Stimulated activated CD8-positive, alpha-beta memory T cell treated with anti-CD3 and anti-CD28 coated beads, Interleukin-2, amount 100 ng/mL, for 1 hour (primary cell): ENCODE measurements around the gene CFAP73.
"Not testable (repeated sequence)": the region's sequence is repeated elsewhere in the genome, so short reads cannot be mapped to it uniquely, and the experiment has no call there.

ENCODE experiments used
- DNase-seq, 2 donors: peaks; one replicate each; pipeline ENCODE4 v3.0.0-alpha.2; 2020; ENCODE audit warnings: low read depth in 2 of 2

CFAP73 gene

DNA sequence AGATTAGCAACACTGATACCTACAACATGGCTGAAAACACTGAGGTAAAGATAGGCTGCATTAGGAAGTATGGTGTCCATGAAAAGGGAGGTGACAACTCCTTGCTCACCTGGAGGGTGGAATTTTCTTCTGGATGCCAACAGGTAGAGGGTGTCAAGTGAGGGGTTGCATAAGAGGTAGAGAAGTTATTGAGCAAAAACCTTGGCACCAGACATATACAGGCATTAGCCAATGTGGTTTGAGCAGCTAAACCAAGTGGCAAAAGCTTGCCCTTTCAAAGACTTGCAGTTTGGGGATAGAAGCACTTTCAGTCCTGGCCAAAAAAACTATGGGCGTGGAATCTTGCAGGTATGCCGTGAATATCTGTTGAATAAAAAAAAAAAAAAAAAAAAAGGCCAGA, 39.8 kb downstream of the CFAP73 start:
- no peak for DNase-seq

DNA sequence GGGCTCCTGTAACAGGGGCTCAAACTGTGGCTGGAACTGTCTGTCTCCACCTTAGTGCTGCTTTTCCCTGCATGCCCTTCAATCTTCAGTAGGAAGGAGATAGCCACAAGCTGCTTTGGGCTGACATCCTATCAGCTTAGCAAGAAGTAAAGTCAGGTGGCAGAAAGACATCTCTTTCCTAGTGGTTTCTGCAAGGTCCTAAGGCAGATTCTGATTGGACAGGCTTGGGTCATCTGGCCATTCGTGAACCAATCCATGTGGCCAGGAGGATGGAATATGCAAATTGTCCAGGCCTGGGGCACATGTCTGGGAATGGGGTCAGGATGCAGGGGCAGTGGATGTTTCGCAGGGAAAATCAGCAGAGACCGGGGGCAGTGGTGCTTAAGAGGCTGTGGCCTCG, 41.2 kb downstream of the CFAP73 start:
- no peak for DNase-seq

DNA sequence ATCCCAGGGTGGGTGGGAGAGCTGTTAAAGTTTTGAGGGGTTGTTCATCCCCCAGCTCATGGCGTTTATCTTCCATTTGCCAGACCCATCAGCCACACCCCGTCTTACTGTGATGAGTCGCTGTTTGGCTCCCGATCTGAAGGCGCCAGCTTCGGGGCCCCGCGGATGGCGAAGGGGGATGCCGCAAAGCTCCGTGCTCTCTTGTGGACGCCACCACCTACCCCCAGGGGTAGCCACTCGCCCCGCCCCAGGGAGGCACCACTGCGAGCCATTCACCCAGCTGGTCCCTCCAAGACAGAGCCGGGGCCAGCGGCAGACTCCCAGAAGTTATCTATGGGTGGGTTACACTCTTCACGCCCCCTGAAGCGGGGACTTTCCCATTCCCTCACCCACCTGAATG, 41.7 kb downstream of the CFAP73 start:
- DNase-seq: no peak

DNA sequence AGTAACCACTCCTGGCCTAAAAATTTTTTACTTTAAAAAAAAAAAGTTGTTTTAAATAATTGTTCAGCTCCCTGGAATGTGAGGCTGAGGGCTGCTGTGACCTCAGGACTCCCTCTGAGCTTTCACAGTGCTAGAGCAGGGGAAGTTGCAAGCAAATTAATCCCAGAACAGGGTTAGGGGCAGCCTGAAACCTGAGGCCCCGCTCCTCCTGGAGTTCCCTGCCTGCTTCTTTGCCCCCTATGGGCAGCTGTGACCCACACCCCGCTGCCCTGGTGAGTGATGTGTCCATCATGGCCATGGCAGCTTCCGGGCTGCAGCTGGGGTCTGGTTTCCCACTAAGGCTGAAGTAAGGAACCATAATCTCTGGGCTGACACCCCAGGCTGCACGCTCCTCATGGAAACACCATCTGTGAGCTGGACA, 45.5 kb downstream of the CFAP73 start:
- no peak for DNase-seq

DNA sequence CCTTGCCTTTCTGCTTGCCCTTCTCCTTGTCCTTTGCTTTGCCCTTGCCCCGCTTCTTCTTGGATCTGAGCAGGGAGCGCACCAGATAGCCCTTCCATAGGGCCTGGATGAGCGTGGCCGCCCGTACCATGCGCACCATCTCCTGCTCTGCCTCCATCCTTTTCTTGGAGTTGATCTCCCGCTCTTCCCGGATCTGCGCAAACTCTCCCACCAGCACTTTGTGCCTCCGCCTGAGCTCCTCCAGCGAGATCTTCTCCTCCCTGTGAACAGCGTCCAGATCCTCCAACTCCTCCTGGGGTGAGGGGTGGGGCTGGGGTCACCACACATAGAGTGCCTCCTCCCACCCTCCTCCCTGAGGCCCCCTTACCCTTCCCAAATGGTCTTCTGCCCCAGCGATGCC, 46.1 kb downstream of the CFAP73 start:
- no peak for DNase-seq

DNA sequence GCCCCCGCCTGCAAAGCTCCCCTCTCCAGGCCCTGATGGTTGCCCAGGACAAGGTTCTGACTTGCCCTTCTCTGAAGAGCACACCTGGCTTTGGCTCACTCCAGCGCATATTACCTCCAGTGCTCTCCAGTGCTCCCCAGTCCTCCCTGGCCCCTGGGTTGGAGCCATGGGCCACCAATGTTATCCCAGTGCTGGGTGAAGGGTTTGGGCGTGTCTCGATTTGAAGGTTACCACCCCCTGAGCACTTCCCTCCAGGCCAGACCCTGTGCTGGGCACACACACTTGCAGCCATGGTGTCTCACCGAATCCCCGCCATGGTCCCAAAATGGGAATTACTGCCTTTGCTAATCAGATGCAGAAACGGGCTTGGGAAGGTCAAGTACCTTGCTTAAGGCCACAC, 47.1 kb downstream of the CFAP73 start:
- DNase-seq: no peak

DNA sequence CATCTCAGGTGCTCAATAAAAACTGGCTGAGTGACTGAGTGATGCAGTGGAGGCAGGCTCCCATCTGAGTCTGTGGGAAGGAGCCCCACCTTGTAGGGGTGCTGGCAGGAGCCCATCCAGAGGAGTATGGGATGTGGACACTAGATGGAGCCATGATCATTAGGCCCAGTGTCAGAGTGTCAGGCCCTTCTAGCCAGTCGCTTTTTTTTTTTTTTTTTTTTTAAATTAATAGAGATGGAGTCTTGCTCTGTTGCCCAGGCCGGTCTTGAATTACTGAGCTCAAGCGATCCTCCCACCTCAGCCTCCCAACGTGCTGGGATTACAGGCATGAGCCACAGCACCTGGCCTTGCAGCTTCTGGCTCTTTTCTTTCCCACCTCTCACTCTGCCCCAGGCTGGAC, 47.5 kb downstream of the CFAP73 start:
- DNase-seq: peak in 1 of 2 donors; percentile 20

DNA sequence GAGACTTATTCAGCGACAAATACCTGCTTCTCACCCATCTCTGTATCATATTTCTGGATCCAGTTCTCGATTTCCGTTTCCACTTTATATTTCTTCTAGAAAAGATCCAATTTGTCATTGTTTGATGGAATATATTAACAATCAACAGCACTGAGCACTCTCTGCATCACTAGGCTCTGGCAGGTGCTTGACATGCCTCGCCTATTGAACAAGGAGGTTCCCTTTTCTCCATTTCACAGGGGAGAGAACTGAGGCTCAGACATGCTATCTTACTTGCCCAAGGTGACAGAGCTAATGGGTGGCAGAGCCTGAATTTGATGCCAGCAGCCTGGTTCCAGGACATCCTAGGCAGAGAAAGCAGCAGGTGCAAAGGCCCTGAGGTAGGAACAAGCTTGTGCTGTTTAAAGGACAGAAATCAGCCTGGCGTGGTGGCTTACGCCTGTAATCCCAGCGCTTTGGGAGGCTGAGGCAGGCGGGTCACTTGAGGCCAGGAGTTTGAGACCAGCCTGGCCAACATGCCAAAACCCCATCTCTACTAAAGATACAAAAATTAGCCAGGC, 48.1 kb downstream of the CFAP73 start:
- no peak for DNase-seq

DNA sequence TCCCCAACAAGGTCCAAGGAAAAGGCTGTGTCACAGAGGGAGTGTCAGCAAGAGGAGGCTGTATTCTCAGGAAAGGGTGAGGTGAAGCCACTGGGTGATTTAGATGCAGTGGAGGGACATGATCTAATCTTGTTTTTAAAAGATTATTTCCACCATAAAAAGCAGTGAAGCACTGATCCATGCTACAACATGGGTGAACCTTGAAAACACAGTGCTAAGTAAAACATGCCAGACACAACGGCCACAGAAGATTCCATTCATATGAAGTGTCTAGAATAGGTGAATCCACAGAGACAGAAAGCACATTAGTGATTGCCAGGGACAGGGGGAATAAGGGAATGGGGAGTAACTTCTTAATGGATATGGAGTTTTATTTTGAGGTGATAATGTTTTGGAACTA, 48.8 kb downstream of the CFAP73 start:
- no peak for DNase-seq

DNA sequence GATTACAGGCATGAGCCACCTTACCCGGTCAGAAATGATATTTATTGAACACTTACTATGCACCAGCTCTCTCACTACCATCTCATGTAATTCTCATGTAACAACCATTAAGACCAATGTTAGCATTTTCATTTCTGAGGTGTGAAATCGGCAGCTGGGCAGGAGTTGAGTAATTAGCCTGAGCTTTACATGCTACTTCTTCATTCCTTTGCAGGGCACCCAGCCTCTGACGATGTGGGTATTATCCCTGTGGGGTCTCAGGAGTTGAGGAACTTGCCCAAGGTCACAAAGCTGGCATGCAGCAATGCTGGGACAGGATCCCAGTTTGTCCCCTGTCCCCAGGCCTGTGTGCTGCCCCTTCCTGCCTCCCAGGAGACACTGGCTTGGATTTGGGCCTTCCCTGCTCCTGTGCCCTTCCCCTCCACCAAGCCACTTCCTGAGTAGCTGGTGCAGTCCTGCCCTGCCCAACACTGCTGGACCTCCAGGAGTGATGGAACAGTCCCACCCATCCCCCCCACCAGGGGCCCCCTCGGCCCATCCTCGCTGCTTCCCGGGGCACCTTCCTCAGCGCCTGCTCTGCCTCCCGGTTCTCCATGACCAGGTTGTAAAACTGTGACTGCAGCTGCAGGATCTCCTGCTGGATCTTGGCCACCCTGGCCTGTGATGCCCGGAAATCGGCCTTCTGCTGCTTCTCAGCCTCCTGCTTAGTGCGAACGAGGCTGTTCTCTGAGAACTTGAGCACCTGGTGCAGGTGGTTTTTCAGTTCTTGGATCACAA, 50.7 kb downstream of the CFAP73 start:
- no peak for DNase-seq

DNA sequence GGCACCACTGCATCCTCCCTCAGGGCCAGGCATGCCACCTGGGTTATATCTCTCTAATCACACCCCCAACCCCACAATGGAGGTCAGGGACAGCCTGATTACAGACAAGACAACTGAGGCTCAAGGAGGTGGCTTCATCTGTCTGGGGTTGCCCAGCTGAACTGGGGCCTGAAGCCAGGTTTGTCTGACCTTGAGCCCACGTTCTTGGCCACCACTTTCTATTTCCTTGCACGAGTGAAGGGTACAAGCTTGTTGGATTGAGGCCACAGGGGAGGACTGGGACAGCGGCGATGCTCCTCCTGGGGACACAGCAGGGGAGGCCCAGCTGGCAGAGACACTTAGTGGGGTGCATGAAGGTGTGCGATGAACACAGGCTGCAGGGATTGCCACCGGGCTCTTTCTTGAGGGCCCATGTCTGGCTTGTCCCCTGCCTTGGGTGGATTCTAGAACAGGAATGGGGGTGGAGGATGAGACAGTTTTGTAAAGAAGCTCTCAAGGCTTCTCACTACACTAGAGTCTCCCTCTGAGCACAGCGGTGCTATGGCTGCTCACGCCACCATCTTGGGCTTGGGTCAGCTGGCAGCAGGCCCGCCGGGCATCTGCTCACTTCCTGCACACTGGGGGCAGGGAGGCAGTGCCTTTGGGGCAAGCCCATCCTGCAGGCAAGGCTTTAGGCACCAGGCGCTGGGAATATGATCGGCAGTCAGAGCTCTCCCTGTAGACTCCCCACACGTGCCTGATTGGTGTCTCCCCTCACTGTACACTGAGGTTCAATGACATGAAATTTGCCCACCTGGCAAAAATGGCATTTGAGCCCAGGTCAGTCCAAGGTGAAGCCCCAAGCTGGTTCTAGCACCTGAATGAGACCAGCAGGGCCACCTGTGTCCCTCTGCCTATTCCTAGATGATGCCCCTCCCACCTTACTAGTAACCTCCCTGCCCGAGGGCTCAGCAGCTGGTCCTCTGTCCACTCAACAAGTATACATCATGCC, 52.0 kb downstream of the CFAP73 start:
- no peak for DNase-seq

DNA sequence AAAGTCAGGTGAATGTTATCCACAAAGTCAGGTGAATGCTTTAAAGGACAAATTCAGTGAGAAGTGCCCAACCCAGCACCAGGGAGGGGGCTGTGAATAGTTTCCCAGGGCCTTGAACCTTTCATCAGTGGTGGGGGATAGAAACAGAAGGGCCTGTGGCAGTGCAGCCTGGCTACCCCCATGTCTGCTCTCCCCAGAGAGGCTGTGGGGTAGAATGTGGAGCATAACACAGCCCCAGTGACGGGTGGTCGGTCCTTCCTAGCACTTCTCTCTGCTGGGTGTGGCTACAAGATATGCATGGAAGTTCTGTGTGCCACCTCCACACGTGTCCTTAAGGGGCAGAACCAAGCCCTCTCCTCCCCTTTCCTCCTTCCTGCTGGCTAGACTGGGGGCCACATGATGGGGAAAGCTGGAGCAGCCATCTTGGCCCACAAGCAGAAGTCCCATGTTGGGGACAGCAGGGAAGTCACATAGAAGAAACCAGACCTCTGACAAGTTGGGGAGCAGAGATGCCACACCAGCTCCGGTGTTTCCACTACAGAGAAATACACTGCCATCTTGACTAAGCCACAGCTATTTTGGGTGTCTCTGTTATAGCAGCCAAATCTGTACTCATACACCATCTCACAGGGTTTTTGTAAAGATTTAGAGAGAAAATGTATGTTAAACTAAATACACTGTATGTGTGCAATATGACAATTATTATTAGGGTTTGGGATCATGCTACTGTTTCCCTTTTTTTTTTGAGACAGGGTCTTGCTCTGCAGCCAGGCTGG, 53.0 kb downstream of the CFAP73 start:
- no peak for DNase-seq

DNA sequence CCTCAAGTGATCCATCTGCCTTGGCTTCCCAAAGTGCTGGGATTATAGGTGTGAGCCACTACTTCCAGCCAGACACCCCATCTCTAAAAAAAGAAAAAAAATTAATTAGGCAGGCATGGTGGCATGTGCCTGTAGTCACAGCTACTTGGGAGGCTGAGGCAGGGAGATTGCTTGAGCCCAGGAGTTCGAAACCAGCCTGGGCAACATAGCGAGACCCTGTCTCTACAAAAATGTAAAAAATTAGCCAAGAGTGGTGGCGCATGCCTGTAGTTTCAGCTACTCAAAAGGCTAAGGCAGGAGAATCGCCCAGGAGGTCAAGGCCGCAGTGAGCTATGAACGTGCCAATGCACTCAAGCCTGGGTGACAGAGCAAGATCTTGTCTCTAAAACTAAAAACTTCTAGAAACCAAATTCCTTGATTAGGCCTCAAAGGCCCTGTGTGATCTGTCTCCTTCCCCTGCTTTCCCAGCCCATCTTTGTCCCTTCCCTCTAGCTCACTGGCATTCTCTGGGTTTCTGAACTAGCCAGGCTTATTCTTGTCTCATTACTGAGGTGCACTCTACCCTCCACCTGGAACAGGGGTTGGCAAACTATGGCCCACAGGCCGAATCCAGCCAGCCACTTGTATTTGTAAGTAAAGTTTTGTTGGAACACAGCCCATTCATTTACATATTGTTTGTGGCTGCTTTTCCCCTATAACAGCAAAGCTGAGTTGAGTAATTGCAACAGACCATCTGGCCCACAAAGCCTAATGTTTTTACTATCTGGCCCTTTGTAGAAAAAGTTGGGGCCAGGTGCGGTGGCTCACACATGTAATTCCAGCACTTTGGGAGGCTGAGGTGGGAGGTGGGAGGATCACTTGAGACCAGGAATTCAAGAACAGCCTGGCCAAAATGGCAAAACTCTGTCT, 54.6 kb downstream of the CFAP73 start:
- DNase-seq: no peak

DNA sequence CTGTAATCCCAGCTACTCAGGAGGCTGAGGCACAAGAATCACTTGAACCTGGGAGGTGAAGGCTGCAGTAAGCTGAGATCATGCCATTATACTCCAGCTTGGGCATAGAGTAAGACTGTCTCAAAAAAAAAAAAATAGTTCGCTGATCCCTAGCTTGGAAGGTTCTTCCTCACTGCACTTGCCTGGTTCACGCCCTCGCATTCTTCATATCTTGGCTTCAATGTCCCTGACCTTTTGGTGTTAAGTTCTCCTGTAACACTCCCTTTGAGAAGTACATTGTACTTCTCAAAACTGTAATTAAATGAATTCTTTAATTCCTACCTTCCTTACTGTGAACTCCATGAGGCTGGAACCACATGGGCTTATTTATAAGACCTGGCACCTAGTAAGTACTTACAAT, 55.3 kb downstream of the CFAP73 start:
- no peak for DNase-seq

DNA sequence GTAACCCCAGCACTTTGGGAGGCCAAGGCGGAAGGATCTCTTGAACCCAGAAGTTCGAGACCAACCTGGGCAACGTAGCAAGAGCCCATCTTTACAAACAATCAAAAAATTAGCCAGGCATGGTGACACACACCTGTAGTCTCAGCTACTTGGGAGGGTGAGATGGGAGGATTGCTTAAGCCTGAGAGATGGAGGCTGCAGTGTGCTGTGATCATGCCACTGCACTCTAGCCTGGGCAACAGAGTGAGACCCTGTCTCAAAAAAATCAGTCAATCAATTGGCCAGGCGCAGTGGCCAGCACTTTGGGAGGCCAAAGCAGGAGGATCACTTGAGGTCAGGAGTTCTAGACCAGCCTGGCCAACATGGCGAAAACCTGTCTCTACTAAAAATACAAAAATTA, 57.3 kb downstream of the CFAP73 start:
- DNase-seq: not testable (repeated sequence)

DNA sequence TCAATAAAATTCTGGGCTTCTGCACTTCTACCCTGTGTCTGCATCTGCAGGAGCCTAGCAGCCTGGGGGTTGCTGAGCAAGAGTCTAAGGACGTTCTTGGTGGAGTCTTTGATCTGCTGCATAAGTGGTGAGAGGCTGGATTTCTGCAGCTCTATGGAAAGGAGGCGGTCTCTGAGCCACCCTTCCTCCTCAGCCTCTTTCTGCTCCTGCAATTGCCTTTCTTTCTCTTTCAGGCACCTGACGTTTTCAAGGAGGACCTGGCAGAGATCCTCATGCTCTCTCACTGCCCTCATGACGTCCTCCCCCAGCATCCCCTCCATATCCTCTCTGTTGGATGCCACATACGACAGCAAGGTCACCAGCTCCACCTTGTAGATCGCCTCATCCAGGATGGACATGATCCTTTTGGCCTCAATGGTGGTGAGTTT, 58.1 kb downstream of the CFAP73 start:
- DNase-seq: no peak

DNA sequence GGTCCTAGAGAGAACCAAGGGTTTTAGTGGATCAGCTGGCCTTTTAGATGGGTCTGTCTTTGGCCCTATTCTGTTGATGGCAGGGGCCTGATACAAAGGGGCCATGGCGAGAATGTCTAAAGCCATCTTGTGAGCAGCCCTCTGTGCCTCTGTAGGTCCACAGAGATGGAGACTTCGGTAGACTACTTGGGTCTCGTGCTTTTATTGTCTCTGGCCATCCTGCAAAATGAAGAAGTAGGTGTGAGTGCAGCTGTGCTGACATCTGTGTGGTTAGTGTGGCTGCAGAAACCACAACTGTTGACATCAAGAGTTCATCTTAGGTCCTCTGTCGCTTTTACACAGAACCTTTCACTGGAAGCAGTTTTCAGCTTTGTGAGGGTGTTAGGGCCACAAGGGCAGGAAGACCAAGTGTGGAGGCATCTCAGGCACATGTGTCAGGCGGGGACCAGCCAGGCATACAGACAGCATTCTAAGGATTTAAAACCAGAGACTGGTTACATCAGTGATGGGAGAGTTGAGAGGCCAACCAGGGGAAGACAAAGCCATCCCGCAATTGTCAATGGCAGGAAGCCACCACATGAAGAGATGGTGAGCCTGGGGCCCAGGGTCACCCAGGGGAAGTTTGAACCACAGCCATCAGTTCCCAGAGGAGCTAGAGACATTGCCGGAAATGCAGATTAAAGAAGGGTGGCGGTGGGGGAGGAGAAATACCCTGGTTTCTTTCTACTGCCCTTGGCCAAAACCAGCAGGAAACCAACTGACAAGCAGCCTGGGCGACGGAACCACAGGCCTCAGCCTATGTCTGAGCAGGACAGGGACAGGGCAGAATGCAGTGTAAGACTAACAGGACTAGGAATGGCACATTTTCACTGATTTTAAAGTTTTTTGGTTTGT, 58.8 kb downstream of the CFAP73 start:
- DNase-seq: peak; percentile 22 to 28
